ENCODE results near the gene MANBA.

The MANBA gene

DNA sequence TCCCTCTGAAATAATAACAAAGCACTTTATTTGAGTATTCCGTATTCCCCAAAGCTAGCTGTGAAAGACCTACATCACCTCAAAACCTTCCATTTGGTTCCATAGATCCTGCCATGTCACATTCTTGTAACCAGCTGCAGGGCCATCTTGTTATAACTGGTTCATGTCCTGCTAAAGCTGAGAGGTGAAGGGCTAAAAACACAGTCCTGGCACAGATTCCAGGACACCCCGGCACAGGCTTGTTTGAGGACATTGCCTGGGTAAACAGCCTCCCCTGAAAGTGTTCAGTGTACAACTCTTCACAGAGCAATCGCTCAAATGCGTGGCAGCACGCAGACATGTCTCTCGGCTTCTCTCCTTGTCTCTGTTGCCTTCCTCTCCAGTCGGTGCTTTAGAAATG is 129.2 kb downstream of the MANBA start:
- Histone ChIP-seq H3K27me3 (ENCODE audit: low read depth, low read length) (no peaks in the 10 kb centered on the region), H3K4me1 (ENCODE audit: low read length) (peaks cover 17% of the 10 kb centered on the region), H2AFZ (ENCODE audit: low read depth, low read length) (no peak overlapping the region), H3K9me3 (ENCODE audit: insufficient read depth, low read length) (no peaks in the 10 kb centered on the region), H3K36me3 (replicated peaks; ENCODE audit: low read depth, low read length) (peaks cover 18% of the 10 kb centered on the region), H4K20me1 (ENCODE audit: insufficient read depth, low read length) (no peaks in the 10 kb centered on the region), H3K4me3 (ENCODE audit: low read length) (no peak overlapping the region), H3K9ac (ENCODE audit: low read length) (no peak overlapping the region), H3K4me2 (ENCODE audit: low read length) (no peak overlapping the region), H3K79me2 (ENCODE audit: low read length) (no peaks in the 10 kb centered on the region), H3K27ac (ENCODE audit: low read length) (no peak overlapping the region)
- TF ChIP-seq, protein P1, sequence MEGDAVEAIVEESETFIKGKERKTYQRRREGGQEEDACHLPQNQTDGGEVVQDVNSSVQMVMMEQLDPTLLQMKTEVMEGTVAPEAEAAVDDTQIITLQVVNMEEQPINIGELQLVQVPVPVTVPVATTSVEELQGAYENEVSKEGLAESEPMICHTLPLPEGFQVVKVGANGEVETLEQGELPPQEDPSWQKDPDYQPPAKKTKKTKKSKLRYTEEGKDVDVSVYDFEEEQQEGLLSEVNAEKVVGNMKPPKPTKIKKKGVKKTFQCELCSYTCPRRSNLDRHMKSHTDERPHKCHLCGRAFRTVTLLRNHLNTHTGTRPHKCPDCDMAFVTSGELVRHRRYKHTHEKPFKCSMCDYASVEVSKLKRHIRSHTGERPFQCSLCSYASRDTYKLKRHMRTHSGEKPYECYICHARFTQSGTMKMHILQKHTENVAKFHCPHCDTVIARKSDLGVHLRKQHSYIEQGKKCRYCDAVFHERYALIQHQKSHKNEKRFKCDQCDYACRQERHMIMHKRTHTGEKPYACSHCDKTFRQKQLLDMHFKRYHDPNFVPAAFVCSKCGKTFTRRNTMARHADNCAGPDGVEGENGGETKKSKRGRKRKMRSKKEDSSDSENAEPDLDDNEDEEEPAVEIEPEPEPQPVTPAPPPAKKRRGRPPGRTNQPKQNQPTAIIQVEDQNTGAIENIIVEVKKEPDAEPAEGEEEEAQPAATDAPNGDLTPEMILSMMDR (IDR thresholded peaks at IDR 0.05; ENCODE audit: low read depth, low read length): no peak
- no peak for TF ChIP-seq EZH2phosphoT487 (IDR thresholded peaks at IDR 0.05; ENCODE audit: low read depth)

DNA sequence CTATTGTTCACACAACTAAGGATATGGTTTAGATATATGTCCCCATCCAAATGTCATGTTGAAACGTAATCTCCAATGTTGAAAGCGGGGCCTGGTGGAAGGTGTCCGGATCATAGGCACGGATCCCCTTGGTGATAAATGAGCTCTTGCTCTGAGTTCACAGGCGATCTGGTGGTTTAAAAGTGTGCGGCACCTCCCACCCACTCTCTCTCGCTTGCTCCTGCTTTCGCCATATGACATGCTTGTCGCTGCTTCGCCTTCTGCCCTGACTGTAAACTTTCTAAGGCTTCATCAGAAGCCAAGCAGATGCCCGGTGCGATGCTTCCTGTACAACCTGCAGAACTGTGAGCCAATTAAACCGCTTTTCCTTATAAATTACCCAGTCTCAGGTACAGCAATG is 131.1 kb downstream of the MANBA start:
- TF ChIP-seq EZH2phosphoT487 (IDR thresholded peaks at IDR 0.05; ENCODE audit: low read depth): no peak
- TF ChIP-seq, protein P1 (IDR thresholded peaks at IDR 0.05; ENCODE audit: low read depth, low read length): no peak
- H3K9ac ChIP-seq (ENCODE audit: low read length): no peak overlapping the region
- no peak overlapping the region for H3K4me2 ChIP-seq (ENCODE audit: low read length)
- no peak overlapping the region for H2AFZ ChIP-seq (ENCODE audit: low read depth, low read length)
- no peaks in the 10 kb centered on the region for H4K20me1 ChIP-seq (ENCODE audit: insufficient read depth, low read length)
- H3K27me3 ChIP-seq (ENCODE audit: low read depth, low read length): no peaks in the 10 kb centered on the region
- H3K36me3 ChIP-seq (replicated peaks; ENCODE audit: low read depth, low read length): peaks cover 9% of the 10 kb centered on the region
- no peak overlapping the region for H3K4me3 ChIP-seq (ENCODE audit: low read length)
- no peaks in the 10 kb centered on the region for H3K79me2 ChIP-seq (ENCODE audit: low read length)
- H3K4me1 ChIP-seq (ENCODE audit: low read length): peaks cover 21% of the 10 kb centered on the region
- H3K27ac ChIP-seq (ENCODE audit: low read length): no peak overlapping the region
- H3K9me3 ChIP-seq (ENCODE audit: insufficient read depth, low read length): no peaks in the 10 kb centered on the region

DNA sequence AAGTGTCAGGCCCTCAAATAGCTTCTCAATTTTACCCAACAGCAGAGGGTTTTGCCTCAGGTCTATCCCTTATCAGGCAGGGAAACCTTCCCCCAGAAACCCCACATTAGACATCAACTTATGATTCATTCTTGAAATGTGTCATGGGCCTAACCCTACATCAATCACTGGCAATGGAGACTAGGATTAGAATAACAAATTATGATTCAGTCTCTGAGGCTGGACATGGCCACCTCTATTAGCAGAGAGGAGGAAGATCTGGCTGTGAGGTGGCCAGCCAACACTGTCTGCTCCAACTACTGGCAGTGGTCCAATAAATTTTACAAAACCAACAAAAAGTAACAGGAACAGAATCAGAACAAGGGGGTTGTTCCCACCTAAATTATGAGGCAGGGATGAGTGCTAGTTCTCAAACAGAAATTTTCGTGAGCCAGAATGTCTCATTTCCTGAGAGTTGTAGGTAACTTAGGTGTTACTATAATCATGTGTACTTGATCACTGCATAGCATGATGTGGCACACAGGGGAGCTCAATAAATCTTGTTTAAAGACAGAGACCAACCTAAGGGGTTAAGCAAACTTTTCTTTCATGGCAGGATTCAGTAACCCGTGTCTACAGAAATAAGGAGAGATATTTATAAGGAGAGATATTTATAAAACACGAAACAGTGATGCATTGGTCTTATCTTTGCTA is 132.8 kb downstream of the MANBA start:
- Histone ChIP-seq H3K27ac (ENCODE audit: low read length) (no peak overlapping the region), H3K9me3 (ENCODE audit: insufficient read depth, low read length) (no peaks in the 10 kb centered on the region), H3K9ac (ENCODE audit: low read length) (no peak overlapping the region), H2AFZ (ENCODE audit: low read depth, low read length) (no peak overlapping the region), H3K4me3 (ENCODE audit: low read length) (no peak overlapping the region), H3K27me3 (ENCODE audit: low read depth, low read length) (no peaks in the 10 kb centered on the region), H3K4me1 (ENCODE audit: low read length) (peaks cover 24% of the 10 kb centered on the region), H3K79me2 (ENCODE audit: low read length) (no peaks in the 10 kb centered on the region), H3K36me3 (replicated peaks; ENCODE audit: low read depth, low read length) (peaks cover 5% of the 10 kb centered on the region), H4K20me1 (ENCODE audit: insufficient read depth, low read length) (no peaks in the 10 kb centered on the region), H3K4me2 (ENCODE audit: low read length) (peak overlapping the region; percentile 38)
- no peak for TF ChIP-seq EZH2phosphoT487 (IDR thresholded peaks at IDR 0.05; ENCODE audit: low read depth)
- TF ChIP-seq, protein P1 (IDR thresholded peaks at IDR 0.05; ENCODE audit: low read depth, low read length): no peak

DNA sequence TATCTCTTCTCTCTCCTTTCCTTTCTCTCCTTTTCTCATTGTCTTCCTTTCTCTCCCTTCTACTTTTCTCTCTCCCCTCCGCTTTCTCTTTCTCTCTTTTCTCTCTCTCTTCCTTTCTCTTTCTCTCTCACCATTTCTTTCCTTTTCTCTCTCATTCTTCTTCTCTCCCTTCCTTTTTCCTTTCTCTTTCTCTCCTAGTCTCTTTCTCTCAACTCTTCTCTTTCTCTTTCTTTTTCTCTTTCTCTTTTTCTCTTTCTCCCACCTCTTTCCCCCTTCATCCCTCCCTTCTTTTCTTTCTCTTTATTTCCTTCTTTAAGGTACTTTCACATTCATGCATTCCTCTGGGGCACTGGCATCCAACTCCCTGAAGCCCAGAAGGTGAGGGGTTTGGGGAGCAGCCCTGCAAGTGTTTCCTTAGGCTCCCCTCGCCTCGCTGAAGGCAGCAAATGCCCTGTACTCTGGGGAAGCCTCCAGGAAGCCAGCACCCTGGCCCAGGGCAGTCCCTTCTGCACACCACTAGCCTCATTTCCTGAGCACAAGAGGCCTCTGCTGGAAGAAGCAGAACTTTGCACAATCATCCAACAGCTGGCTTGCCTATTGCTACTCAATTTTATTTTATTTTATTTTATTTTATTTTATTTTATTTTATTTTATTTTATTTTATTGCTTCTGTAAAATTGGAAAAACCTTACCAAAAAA is 135.4 kb downstream of the MANBA start:
- TF ChIP-seq, protein P1 (IDR thresholded peaks at IDR 0.05; ENCODE audit: low read depth, low read length): peak; percentile 69
- no peak for TF ChIP-seq EZH2phosphoT487 (IDR thresholded peaks at IDR 0.05; ENCODE audit: low read depth)
- Histone ChIP-seq H3K27me3 (ENCODE audit: low read depth, low read length) (no peaks in the 10 kb centered on the region; the same call in 1 of the 2 replicates), H3K9ac (ENCODE audit: low read length) (peak overlapping the region; percentile 35; the same call in 1 of the 2 replicates), H3K36me3 (replicated peaks; ENCODE audit: low read depth, low read length) (no peaks in the 10 kb centered on the region), H3K79me2 (ENCODE audit: low read length) (no peaks in the 10 kb centered on the region), H3K4me3 (ENCODE audit: low read length) (peak overlapping the region; percentile 57), H3K27ac (ENCODE audit: low read length) (no peak overlapping the region), H2AFZ (ENCODE audit: low read depth, low read length) (peak overlapping the region; percentile 72), H4K20me1 (ENCODE audit: insufficient read depth, low read length) (no peaks in the 10 kb centered on the region), H3K4me1 (ENCODE audit: low read length) (peaks cover 27% of the 10 kb centered on the region), H3K9me3 (ENCODE audit: insufficient read depth, low read length) (no peaks in the 10 kb centered on the region), H3K4me2 (ENCODE audit: low read length) (peak overlapping the region; percentile 61)

Data from OCI-LY3 (cell line).